SU-DHL-6 (cell line): ENCODE measurements around the gene NFYC.

Experiments used
- CTCF ChIP-seq: fragments of 200-600 bp; sonication (generic); IDR thresholded peaks from one replicate; pipeline ENCODE4 v1.5.1; 2017; ENCODE audit warnings: antibody characterized with exemption, mild to moderate bottlenecking, low read length, moderate library complexity; ENCODE audit not compliant: insufficient read depth, poor library complexity, severe bottlenecking
- EZH2phosphoT487 ChIP-seq: fragments of 200-600 bp; sonication (generic), shearing (Covaris generic); conservative IDR thresholded peaks from 2 replicates; pipeline ENCODE4 v1.6.1; 2018; ENCODE audit warnings: mild to moderate bottlenecking, antibody characterized with exemption, low read length, moderate library complexity, mixed read lengths

- no peak for TF ChIP-seq CTCF
- TF ChIP-seq EZH2phosphoT487 = no peak
Measured at GRCh38 chr1:40715491-40716059, 24.1 kb downstream of the NFYC start.
